ENCODE data around the gene PREX1. TPM values are rescaled to one million over a fixed set of nuclear protein-coding genes. Genes with fewer than 3 reads are reported as not detected.

The PREX1 gene
- total RNA-seq, 1 experiment from 2014 or later: 3.3 TPM

- Histone ChIP-seq H3K36me3 (ENCODE audit: low read depth) (no peaks in the 10 kb centered on the region), H3K9me2 (ENCODE audit: insufficient read depth) (no peaks in the 10 kb centered on the region), H3K27ac (no peak overlapping the region), H3K4me1 (replicated peaks; ENCODE audit: insufficient read depth) (0 out of 2 replicates have a peak, but pooled peaks cover 6% of the 10 kb centered on the region), H3K79me2 (ENCODE audit: low read depth) (no peaks in the 10 kb centered on the region), H2AFZ (no peak overlapping the region), H4K20me1 (ENCODE audit: insufficient read depth) (no peaks in the 10 kb centered on the region), H3K4me3 (no peak overlapping the region), H3K27me3 (ENCODE audit: insufficient read depth, low read depth) (no peaks in the 10 kb centered on the region), H3K4me2 (no peak overlapping the region), H3K9me3 (ENCODE audit: insufficient read depth, low read depth) (no peaks in the 10 kb centered on the region), H3F3A (ENCODE audit: insufficient read depth, low read depth) (no peaks in the 10 kb centered on the region)
- ChIA-PET POLR2A (ENCODE audit: unreplicated experiment) (no interaction called here), CTCF (no interaction called here)
- BruUV-seq (replicated peaks): no TSS peak
- intact Hi-C loops (cut with micrococcal nuclease; ENCODE audit: unreplicated experiment): no loop called here
- peak in 1 of 2 experiments; percentile 52 for DNase-seq
- TF ChIP-seq EZH2 (IDR thresholded peaks at IDR 0.05; ENCODE audit: low read depth): no peak
These were observed 93.6 kb downstream of the PREX1 start for GRCh38 chr20:48734104-48734749.

DNA sequence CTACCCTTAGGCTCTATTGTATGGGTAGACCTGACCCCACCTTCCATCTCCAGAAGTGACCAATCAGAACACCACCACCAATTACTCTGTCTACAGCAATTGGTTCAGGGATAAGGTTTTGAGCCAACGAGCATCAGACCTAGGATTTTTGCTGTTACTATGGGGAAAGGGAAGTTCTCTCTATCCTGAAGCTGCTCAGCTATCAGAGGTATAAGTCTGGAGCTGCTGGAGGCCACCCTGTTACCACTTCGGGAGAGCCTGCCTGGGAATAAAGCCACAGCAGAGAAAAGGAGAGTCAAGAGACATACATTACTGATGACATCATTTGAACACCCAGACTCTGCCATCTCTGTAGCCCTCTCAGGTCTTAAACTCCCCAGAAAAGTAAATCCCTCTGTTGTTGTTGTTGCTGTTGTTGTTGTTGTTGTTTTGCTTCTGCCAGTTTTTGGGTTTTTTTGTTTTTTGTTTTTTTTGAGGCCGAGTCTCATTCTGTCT lies 94.5 kb downstream of the PREX1 start:
- H3K4me1 ChIP-seq (replicated peaks; ENCODE audit: insufficient read depth): 0 out of 2 replicates have a peak, but pooled peaks cover 6% of the 10 kb centered on the region
- no peak overlapping the region for H2AFZ ChIP-seq
- no peaks in the 10 kb centered on the region for H3K27me3 ChIP-seq (ENCODE audit: insufficient read depth, low read depth)
- no peaks in the 10 kb centered on the region for H3K9me3 ChIP-seq (ENCODE audit: insufficient read depth, low read depth)
- no peaks in the 10 kb centered on the region for H3F3A ChIP-seq (ENCODE audit: insufficient read depth, low read depth)
- no peak overlapping the region for H3K27ac ChIP-seq
- TF ChIP-seq EZH2 (IDR thresholded peaks at IDR 0.05; ENCODE audit: low read depth): no peak
- no peak for TF ChIP-seq CTCF (conservative IDR thresholded peaks at IDR 0.05)
- BruUV-seq (replicated peaks): no TSS peak
- no peaks in the 10 kb centered on the region for H3K79me2 ChIP-seq (ENCODE audit: low read depth)
- no peak overlapping the region for H3K4me2 ChIP-seq
- no peak overlapping the region for H3K4me3 ChIP-seq
- H3K36me3 ChIP-seq (ENCODE audit: low read depth): no peaks in the 10 kb centered on the region
- ChIA-PET POLR2A (ENCODE audit: unreplicated experiment) (no interaction called here), CTCF (no interaction called here)
- H4K20me1 ChIP-seq (ENCODE audit: insufficient read depth): no peaks in the 10 kb centered on the region
- intact Hi-C loops (cut with micrococcal nuclease; ENCODE audit: unreplicated experiment): no loop called here
- DNase-seq: peak in 1 of 2 experiments; percentile 43
- H3K9me2 ChIP-seq (ENCODE audit: insufficient read depth): no peaks in the 10 kb centered on the region

DNA sequence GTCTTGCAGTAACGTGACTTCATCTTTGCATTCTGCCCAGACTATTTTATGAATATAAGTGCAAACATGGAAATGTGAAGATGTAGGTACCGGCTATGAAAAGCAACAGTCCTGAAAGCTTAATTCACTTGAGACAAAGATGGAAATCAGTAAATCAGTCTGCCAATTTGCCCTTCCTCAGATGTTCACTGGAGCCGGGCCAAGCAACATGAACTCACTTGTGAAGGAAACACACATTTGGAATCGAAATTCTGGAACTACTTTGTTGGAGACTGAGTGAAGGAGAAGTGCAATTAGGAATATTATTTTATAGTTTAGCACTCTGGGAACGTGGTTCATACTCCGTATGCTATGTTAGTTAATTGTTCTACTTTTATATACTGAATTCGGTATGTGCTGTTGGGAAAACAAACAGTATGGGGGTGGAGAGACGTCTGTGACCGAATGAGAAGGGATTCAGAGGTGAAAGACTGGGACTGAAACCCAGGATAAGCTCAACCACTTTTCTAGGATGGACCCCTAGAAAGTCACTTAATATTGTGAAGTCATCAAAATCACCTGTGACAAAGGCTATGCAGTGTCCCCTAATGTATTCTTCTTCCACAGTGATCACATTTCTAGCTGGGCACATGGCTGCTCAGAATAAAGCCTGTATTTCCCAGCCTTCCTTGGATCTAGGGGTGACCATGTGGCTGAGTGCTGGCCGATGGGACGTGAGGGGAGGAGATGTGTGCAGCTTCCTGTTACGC lies 95.5 kb downstream of the PREX1 start:
- H3K27ac ChIP-seq: no peak overlapping the region
- ChIA-PET CTCF (no interaction called here), POLR2A (ENCODE audit: unreplicated experiment) (no interaction called here)
- H4K20me1 ChIP-seq (ENCODE audit: insufficient read depth): no peaks in the 10 kb centered on the region
- intact Hi-C loops (cut with micrococcal nuclease; ENCODE audit: unreplicated experiment): no loop called here
- H3K4me1 ChIP-seq (replicated peaks; ENCODE audit: insufficient read depth): 0 out of 2 replicates have a peak, but pooled peaks cover 6% of the 10 kb centered on the region
- H2AFZ ChIP-seq: no peak overlapping the region
- H3K9me2 ChIP-seq (ENCODE audit: insufficient read depth): no peaks in the 10 kb centered on the region
- no TSS peak for BruUV-seq (replicated peaks)
- no peaks in the 10 kb centered on the region for H3K79me2 ChIP-seq (ENCODE audit: low read depth)
- TF ChIP-seq CTCF (conservative IDR thresholded peaks at IDR 0.05) (no peak), EZH2 (IDR thresholded peaks at IDR 0.05; ENCODE audit: low read depth) (no peak)
- no peaks in the 10 kb centered on the region for H3K27me3 ChIP-seq (ENCODE audit: insufficient read depth, low read depth)
- no peak overlapping the region for H3K4me3 ChIP-seq
- no peaks in the 10 kb centered on the region for H3F3A ChIP-seq (ENCODE audit: insufficient read depth, low read depth)
- no peaks in the 10 kb centered on the region for H3K9me3 ChIP-seq (ENCODE audit: insufficient read depth, low read depth)
- no peak overlapping the region for H3K4me2 ChIP-seq
- no peak for DNase-seq
- H3K36me3 ChIP-seq (ENCODE audit: low read depth): no peaks in the 10 kb centered on the region

All from PC-9 (cell line).